OCI-LY3 (cell line): Measurements from ENCODE around the gene ZNF839.

ENCODE experiments used
- H2AFZ ChIP-seq: fragments of 200-600, 300-600 bp; shearing (Covaris generic); 2 replicates; pipeline ENCODE4 v1.6.0; 2014; ENCODE audit warnings: antibody characterized with exemption, low read depth, low read length
- H3K27ac ChIP-seq: fragments of 200-600, 300-600 bp; sonication (generic); 2 replicates; pipeline ENCODE4 v1.5.1; 2014; ENCODE audit warnings: mild to moderate bottlenecking, low read length, moderate library complexity, mixed read lengths
- H3K27me3 ChIP-seq: fragments of 200-600, 300-600 bp; sonication (generic); 2 replicates; pipeline ENCODE4 v1.6.1; 2014; ENCODE audit warnings: low read depth, low read length, mixed read lengths
- H3K36me3 ChIP-seq: fragments of 200-600, 300-600 bp; sonication (generic); replicated peaks from 2 replicates; pipeline ENCODE3; 2014; ENCODE audit warnings: low read depth, low read length, mixed read lengths
- H3K4me1 ChIP-seq: fragments of 300-600, 200-600 bp; sonication (generic); 2 replicates; pipeline ENCODE4 v1.6.1; 2014; ENCODE audit warnings: low read length, mixed read lengths
- H3K4me2 ChIP-seq: fragments of 200-600, 300-600 bp; sonication (generic); 2 replicates; pipeline ENCODE4 v1.6.1; 2014; ENCODE audit warnings: low read length, mixed read lengths
- H3K4me3 ChIP-seq: fragments of 300-600, 200-600 bp; sonication (generic); 2 replicates; pipeline ENCODE4 v1.5.1; 2014; ENCODE audit warnings: antibody characterized with exemption, mild to moderate bottlenecking, low read length, moderate library complexity
- H3K79me2 ChIP-seq: fragments of 300-600, 200-600 bp; shearing (Covaris generic); 2 replicates; pipeline ENCODE4 v1.6.1; 2014; ENCODE audit warnings: mild to moderate bottlenecking, low read length, mixed read lengths
- H3K9ac ChIP-seq: fragments of 300-600, 200-600 bp; shearing (Covaris generic); 2 replicates; pipeline ENCODE4 v1.6.0; 2014; ENCODE audit warnings: mild to moderate bottlenecking, low read length, moderate library complexity
- H3K9me3 ChIP-seq: fragments of 200-600, 300-600 bp; shearing (Covaris generic); 2 replicates; pipeline ENCODE4 v1.6.1; 2014; ENCODE audit warnings: low read length, mixed read lengths; ENCODE audit not compliant: insufficient read depth
- H4K20me1 ChIP-seq: fragments of 200-600, 300-600 bp; sonication (generic); 2 replicates; pipeline ENCODE4 v1.6.1; 2016; ENCODE audit warnings: low read length, mixed read lengths; ENCODE audit not compliant: insufficient read depth
- EZH2phosphoT487 ChIP-seq: fragments of 200-600 bp; shearing (Covaris generic); IDR thresholded peaks from 2 replicates; pipeline ENCODE4 v1.6.1; 2018; ENCODE audit warnings: antibody characterized with exemption, mixed run types, low read depth
- TF ChIP-seq, protein P1 (sequence below): fragments of 200-600, 300-600 bp; sonication (generic); IDR thresholded peaks from 2 replicates; pipeline ENCODE4 v1.5.1; 2014; ENCODE audit warnings: antibody characterized with exemption, low read length, low read depth

ZNF839 gene

DNA sequence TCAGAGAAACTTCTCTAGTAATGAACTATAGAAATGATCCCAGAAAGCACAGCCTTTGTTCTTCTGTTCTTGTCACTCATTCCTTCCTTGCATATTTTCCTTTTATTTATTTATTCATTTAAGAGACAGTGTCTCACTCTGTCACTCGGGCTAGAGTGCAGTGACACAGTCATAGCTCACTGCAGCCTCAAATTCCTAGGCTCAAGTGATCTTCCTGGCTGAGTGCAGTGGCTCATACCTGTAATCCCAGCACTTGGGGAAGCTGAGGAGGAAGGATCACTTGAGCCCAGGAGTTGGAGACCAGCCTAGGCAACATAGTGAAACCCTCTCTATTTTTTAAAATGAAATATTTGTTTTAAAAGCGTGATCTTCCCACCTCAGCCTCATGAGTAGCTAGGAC is 54.7 kb downstream of the ZNF839 start:
- H3K79me2 ChIP-seq = peaks cover 9% of the 10 kb centered on the region; the same call in 1 of the 2 replicates
- peaks cover 30% of the 10 kb centered on the region for H3K4me1 ChIP-seq
- no peaks in the 10 kb centered on the region for H3K27me3 ChIP-seq
- no peaks in the 10 kb centered on the region for H3K36me3 ChIP-seq
- TF ChIP-seq, protein P1, sequence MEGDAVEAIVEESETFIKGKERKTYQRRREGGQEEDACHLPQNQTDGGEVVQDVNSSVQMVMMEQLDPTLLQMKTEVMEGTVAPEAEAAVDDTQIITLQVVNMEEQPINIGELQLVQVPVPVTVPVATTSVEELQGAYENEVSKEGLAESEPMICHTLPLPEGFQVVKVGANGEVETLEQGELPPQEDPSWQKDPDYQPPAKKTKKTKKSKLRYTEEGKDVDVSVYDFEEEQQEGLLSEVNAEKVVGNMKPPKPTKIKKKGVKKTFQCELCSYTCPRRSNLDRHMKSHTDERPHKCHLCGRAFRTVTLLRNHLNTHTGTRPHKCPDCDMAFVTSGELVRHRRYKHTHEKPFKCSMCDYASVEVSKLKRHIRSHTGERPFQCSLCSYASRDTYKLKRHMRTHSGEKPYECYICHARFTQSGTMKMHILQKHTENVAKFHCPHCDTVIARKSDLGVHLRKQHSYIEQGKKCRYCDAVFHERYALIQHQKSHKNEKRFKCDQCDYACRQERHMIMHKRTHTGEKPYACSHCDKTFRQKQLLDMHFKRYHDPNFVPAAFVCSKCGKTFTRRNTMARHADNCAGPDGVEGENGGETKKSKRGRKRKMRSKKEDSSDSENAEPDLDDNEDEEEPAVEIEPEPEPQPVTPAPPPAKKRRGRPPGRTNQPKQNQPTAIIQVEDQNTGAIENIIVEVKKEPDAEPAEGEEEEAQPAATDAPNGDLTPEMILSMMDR = no peak
- no peak overlapping the region for H3K9ac ChIP-seq
- no peak overlapping the region for H3K4me3 ChIP-seq
- no peaks in the 10 kb centered on the region for H4K20me1 ChIP-seq
- H2AFZ ChIP-seq = no peak overlapping the region
- no peak overlapping the region for H3K27ac ChIP-seq
- H3K4me2 ChIP-seq = no peak overlapping the region
- no peaks in the 10 kb centered on the region for H3K9me3 ChIP-seq

DNA sequence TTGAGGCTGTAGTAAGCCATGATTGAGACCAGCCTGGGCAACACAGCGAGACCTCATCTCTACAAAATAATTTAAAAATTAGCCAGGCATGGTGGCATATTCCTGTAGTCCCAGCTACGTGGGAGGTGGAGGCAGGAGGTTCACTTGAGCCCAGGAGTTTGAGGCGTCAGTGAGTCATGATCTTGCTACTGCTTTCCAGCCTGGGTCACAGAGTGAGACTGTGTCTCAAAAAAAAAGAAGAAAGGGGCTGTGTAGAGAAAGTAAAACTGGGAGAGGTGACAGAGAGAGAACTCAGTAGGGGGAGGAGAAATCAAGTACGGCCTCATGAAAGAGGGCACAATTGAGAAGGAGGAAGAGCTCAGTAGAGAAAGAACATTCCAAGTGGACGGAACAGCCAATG is 55.6 kb downstream of the ZNF839 start:
- Histone ChIP-seq H3K4me2 (no peak overlapping the region), H2AFZ (no peak overlapping the region), H3K9ac (no peak overlapping the region), H3K4me3 (no peak overlapping the region), H4K20me1 (no peaks in the 10 kb centered on the region), H3K27ac (no peak overlapping the region), H3K4me1 (peaks cover 26% of the 10 kb centered on the region), H3K36me3 (no peaks in the 10 kb centered on the region), H3K9me3 (no peaks in the 10 kb centered on the region), H3K79me2 (peaks cover 9% of the 10 kb centered on the region; the same call in 1 of the 2 replicates), H3K27me3 (no peaks in the 10 kb centered on the region)
- no peak for TF ChIP-seq EZH2phosphoT487
- TF ChIP-seq, protein P1 = no peak

DNA sequence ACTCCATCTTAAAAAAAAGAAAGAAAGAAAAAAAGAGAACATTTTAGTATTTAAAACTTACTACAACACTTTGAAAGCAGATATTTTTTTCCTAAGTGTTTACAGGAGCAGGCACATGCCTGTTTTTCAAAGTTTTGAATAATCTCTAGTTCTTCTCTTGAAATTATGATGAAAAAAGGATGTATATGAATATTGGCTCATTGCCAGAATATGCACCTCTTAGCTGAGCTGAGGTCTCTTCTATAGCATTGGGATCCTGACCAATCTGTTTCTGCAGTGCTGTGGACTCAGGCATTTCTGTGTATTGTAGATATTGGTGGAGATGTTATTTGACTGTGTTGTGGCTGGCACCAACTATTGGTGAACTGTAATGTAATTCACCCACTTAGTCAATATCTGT is 58.1 kb downstream of the ZNF839 start:
- Histone ChIP-seq H3K9ac (no peak overlapping the region), H3K4me3 (no peak overlapping the region), H3K36me3 (no peaks in the 10 kb centered on the region), H2AFZ (no peak overlapping the region), H3K4me2 (no peak overlapping the region), H3K27ac (no peak overlapping the region), H3K27me3 (no peaks in the 10 kb centered on the region), H4K20me1 (no peaks in the 10 kb centered on the region), H3K9me3 (no peaks in the 10 kb centered on the region), H3K4me1 (peaks cover 11% of the 10 kb centered on the region), H3K79me2 (no peaks in the 10 kb centered on the region)
- no peak for TF ChIP-seq EZH2phosphoT487
- TF ChIP-seq, protein P1 = no peak

DNA sequence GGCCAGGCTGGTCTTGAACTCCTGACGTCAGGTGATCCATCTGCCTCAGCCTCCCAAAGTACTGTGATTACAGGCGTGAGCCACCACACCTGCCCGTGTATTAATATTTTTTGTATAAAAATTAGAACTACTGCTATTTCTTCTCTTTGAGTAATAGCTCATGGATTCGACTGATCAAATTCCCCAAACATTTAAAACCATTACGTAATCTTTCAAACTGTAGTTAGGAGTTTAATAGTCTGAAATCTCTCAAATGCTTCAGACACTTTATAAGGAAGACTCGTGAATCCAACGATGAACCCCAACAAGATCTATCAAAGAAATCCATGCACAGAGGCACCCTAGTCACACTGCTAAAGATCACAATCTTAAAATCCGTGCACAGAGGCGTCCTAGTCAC is 59.3 kb downstream of the ZNF839 start:
- Histone ChIP-seq H3K79me2 (no peaks in the 10 kb centered on the region), H3K4me2 (no peak overlapping the region), H4K20me1 (no peaks in the 10 kb centered on the region), H3K27me3 (no peaks in the 10 kb centered on the region), H3K9me3 (no peaks in the 10 kb centered on the region), H3K27ac (no peak overlapping the region), H2AFZ (no peak overlapping the region), H3K36me3 (no peaks in the 10 kb centered on the region), H3K4me3 (no peak overlapping the region), H3K4me1 (no peaks in the 10 kb centered on the region), H3K9ac (no peak overlapping the region)
- no peak for TF ChIP-seq EZH2phosphoT487
- TF ChIP-seq, protein P1 = no peak
